ENCODE measurements around the gene SHF. TPM values are rescaled to one million over a fixed set of nuclear protein-coding genes. Genes with fewer than 3 reads are reported as not detected.

SHF gene
- total RNA-seq, 6 experiments from 2014 or later, result 2.1 to 3.1 (median 2.1) TPM

DNA sequence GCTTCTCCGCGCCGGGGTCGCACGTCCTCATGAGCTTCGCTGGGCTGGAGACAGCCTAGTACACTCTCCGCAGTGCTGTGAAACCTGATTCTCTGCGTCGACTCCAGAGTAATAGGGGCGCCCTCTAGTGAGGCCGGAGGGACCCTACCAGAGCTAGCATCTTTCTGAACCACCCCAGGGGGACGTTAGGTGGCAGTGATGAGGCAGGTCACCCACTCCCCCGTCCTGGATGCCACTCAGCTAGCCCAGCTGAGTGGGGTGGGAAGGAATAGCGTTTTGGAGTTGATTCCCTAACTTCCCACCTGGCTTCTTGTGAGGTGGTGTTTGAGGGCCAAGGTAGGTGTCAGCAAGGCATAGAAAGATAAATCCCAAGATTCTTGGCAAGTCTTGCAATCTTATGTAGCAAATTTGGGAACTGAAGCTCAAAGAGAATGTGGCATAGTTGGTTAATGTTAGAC is 69.6 kb downstream of the SHF start:
- DNase-seq, result peak; percentile 82
- peaks cover 47% of the 10 kb centered on the region for H3K27me3 Mint-ChIP-seq (ENCODE audit: insufficient read depth)
- H3K27ac Mint-ChIP-seq, result no peak overlapping the region
- no peak overlapping the region for H3K4me3 Mint-ChIP-seq
- H3K36me3 Mint-ChIP-seq (ENCODE audit: low read depth), result no peaks in the 10 kb centered on the region
- no peaks in the 10 kb centered on the region for H3K9me3 Mint-ChIP-seq
- TF ChIP-seq, protein P1, sequence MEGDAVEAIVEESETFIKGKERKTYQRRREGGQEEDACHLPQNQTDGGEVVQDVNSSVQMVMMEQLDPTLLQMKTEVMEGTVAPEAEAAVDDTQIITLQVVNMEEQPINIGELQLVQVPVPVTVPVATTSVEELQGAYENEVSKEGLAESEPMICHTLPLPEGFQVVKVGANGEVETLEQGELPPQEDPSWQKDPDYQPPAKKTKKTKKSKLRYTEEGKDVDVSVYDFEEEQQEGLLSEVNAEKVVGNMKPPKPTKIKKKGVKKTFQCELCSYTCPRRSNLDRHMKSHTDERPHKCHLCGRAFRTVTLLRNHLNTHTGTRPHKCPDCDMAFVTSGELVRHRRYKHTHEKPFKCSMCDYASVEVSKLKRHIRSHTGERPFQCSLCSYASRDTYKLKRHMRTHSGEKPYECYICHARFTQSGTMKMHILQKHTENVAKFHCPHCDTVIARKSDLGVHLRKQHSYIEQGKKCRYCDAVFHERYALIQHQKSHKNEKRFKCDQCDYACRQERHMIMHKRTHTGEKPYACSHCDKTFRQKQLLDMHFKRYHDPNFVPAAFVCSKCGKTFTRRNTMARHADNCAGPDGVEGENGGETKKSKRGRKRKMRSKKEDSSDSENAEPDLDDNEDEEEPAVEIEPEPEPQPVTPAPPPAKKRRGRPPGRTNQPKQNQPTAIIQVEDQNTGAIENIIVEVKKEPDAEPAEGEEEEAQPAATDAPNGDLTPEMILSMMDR (IDR thresholded peaks at IDR 0.05), result peak; percentile 93
- H3K4me1 Mint-ChIP-seq (ENCODE audit: low read depth), result peaks cover 25% of the 10 kb centered on the region

DNA sequence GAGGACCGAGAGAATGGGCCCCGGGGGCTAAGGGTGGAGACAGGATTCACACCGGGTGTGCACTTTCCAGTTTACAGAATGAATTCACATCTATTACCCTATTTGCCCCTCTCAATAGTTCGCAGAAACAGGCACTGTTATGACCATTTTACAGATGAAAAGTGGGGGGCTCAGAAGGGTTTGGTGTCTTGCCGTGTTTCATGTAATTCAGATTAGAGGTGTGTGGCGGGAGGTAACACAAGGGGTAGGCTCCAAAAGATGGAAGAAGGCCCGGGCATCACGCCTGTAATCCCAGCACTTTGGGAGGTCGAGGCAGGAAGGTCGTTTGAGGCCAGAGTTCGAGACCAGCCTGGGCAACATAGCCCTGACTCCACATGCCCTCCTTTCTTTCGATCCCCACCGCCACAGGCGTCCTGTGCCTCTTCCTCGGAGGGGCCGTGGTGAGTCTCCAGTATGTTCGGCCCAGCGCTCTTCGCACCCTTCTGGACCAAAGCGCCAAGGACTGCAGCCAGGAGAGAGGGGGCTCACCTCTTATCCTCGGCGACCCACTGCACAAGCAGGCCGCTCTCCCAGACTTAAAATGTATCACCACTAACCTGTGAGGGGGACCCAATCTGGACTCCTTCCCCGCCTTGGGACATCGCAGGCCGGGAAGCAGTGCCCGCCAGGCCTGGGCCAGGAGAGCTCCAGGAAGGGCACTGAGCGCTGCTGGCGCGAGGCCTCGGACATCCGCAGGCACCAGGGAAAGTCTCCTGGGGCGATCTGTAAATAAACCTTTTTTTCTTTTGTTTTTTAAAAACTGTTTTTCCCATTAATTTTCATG is 70.2 kb downstream of the SHF start:
- Mint-ChIP-seq H3K36me3 (ENCODE audit: low read depth) (no peaks in the 10 kb centered on the region), H3K4me1 (ENCODE audit: low read depth) (peaks cover 25% of the 10 kb centered on the region), H3K9me3 (no peaks in the 10 kb centered on the region), H3K27ac (no peak overlapping the region), H3K4me3 (no peak overlapping the region), H3K27me3 (ENCODE audit: insufficient read depth) (peaks cover 53% of the 10 kb centered on the region)
- DNase-seq, result no peak
- TF ChIP-seq, protein P1 (IDR thresholded peaks at IDR 0.05), result no peak

Other genes starting within 250 kb of the SHF start
- gene TERB2, start 231.3 kb downstream of the SHF start, total RNA-seq (2021; fragmentation: NEBNext Ultra II Directional; extraction: Animal tissue kit (Norgen Biotek cat#: 25700)), result not detected
- 10 to 100 TPM; 13.7 to 19.0 (median 16.7) TPM for gene SORD, start 164.8 kb downstream of the SHF start, total RNA-seq (2021; fragmentation: NEBNext Ultra II Directional; extraction: Animal tissue kit (Norgen Biotek cat#: 25700))
- gene DUOX2, start 73.8 kb downstream of the SHF start, total RNA-seq (2021; fragmentation: NEBNext Ultra II Directional; extraction: Animal tissue kit (Norgen Biotek cat#: 25700)), result not detected
- not detected for gene DUOXA2, start 73.6 kb downstream of the SHF start, total RNA-seq (2021; fragmentation: NEBNext Ultra II Directional; extraction: Animal tissue kit (Norgen Biotek cat#: 25700))
- under 1 TPM in 3 of 6 experiments, not detected in 3; 0.09 to 0.31 (median 0.16) TPM for gene DUOXA1, start 58.1 kb downstream of the SHF start, total RNA-seq (2021; fragmentation: NEBNext Ultra II Directional; extraction: Animal tissue kit (Norgen Biotek cat#: 25700))
- gene DUOX1, start 58.0 kb downstream of the SHF start, total RNA-seq (2021; fragmentation: NEBNext Ultra II Directional; extraction: Animal tissue kit (Norgen Biotek cat#: 25700)), result under 1 TPM in 5 of 6 experiments, not detected in 1; 0.02 to 0.26 (median 0.12) TPM
- not detected for gene SLC28A2, start 64.3 kb upstream of the SHF start, total RNA-seq (2021; fragmentation: NEBNext Ultra II Directional; extraction: Animal tissue kit (Norgen Biotek cat#: 25700))
- under 1 TPM in 3 of 6 experiments, not detected in 3; 0.14 to 0.38 (median 0.14) TPM for gene GATM, start 190.6 kb upstream of the SHF start, total RNA-seq (2021; fragmentation: NEBNext Ultra II Directional; extraction: Animal tissue kit (Norgen Biotek cat#: 25700))